ENCODE results near the gene RFX6. TPM values are rescaled to one million over a fixed set of nuclear protein-coding genes. Genes with fewer than 3 reads are reported as not detected.

RFX6 gene
- polyA plus RNA-seq, 12 donors: not detected

- no peak for DNase-seq
Observed at GRCh38 chr6:116966675-116967576, 89.9 kb downstream of the RFX6 start.

DNA sequence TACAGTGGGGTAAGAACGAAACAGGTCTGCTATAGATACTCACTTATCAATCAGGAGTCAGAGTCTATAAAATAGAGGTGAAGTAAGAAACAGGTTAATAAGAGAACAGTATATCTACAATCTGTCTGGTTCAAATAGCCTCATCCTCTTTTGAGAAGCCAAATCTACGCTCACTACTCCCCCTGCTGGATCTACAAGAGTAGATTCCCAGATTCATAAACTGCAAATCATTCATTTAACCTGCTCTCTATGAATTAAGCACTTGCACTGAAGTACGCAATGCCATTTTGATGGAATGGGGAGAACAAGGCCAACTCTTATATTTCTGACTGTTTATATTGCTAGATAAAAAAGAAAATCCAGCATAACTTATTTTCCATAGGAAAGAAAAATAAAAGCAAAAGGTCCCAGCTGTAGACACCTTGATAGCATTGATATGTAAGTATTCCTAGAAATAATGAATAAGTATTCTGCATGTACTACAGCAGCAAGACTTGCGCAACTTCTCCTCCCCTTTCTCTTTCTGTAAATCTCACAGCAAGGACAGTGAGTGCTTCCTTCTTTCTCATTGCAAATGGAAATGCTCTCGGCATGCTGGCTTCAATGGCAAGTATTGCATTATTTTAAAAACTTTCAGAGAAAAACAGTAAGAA, 92.3 kb downstream of the RFX6 start:
- DNase-seq: peak; percentile 31

DNA sequence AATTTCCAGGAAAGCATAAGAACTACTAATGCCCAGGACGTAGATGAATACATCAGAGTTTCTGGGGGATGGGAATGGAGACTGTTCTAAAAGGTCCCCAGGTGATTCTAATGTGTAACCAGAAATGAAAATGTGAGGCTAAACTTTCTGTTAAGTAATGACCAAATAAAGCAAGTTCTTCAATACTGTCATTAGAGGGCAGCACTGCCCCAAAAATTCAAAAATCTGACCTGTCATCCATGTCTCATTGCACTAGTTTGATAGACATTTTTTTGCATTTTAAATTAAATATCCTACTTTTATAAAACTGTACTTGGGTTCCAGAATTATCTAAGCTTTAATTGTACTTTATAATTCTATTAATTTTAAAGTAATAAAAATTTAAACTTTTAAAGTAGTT, 94.9 kb downstream of the RFX6 start:
- DNase-seq: peak; percentile 37

- peak; percentile 65 for DNase-seq
Observed at GRCh38 chr6:116973976-116974375, 96.9 kb downstream of the RFX6 start.

GRCh38 chr6:116974526-116975316, 97.7 kb downstream of the RFX6 start:
- peak; percentile 16 for DNase-seq

GRCh38 chr6:116975600-116975999, 98.6 kb downstream of the RFX6 start:
- DNase-seq: no peak

GRCh38 chr6:116979560-116979959, 102.5 kb downstream of the RFX6 start:
- no peak for DNase-seq

Other genes starting within 250 kb of the RFX6 start
- 10 to 100 TPM in 5 of 12 donors, 1 to 10 TPM in 6, not detected in 1; 5.4 to 11.8 (median 9.4) TPM for gene ZUP1, start 208.5 kb upstream of the RFX6 start, polyA plus RNA-seq (ENCODE audit: insufficient read length in 12 of 12)
- 10 to 100 TPM in 10 of 12 donors, 1 to 10 TPM in 1, not detected in 1; 8.3 to 16.0 (median 12.7) TPM for gene KPNA5, start 196.0 kb upstream of the RFX6 start, polyA plus RNA-seq (ENCODE audit: insufficient read length in 12 of 12)
- 1 to 10 TPM in 10 of 12 donors, not detected in 2; 5.2 to 7.8 (median 6.9) TPM for gene FAM162B, start 111.5 kb upstream of the RFX6 start, polyA plus RNA-seq (ENCODE audit: insufficient read length in 12 of 12)
- not detected for gene GPRC6A, start 48.2 kb upstream of the RFX6 start, polyA plus RNA-seq (ENCODE audit: insufficient read length in 12 of 12)

Data from muscle of arm (tissue), 12 donors.